Activated CD4-positive, alpha-beta T cell treated with anti-CD3 and anti-CD28 coated beads, Interleukin-2, Interleukin-6, amounts not matched to agents 100 ng/mL and 50 ng/mL, durations not matched to agents 16 hours and 8 hours (primary cell): ENCODE results near the gene VMO1.
"Not testable (repeated sequence)": the region's sequence is repeated elsewhere in the genome, so short reads cannot be mapped to it uniquely, and the experiment has no call there.

ENCODE experiments used
- DNase-seq: peaks from one replicate; pipeline ENCODE4 v3.0.0-alpha.2; 2020

VMO1 gene, protein sequence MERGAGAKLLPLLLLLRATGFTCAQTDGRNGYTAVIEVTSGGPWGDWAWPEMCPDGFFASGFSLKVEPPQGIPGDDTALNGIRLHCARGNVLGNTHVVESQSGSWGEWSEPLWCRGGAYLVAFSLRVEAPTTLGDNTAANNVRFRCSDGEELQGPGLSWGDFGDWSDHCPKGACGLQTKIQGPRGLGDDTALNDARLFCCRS

GRCh38 chr17:4786106-4786511 is at the start of gene VMO1:
TSS of gene VMO1 (minus strand) at chr17:4786364. CDS start at chr17:4786352, 12 bp downstream.
- no peak for DNase-seq

DNA sequence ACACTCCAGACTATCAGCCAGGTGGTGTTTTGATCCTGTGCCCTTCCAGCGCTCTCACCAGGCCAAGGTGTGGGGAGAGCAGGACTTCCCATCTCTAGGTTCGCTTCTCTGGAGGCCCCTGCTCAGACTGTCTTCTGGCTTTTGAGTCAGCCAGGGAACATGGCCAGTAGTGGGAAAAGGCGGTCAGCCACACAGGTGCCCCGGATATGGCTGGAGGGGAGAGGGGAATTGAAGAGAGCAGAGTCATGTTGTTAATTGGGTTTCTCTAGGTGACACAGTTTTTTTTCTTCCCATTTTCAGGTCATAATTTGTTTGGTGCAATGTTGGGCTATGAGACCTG is 48.5 kb upstream of the VMO1 start:
- DNase-seq: no peak

DNA sequence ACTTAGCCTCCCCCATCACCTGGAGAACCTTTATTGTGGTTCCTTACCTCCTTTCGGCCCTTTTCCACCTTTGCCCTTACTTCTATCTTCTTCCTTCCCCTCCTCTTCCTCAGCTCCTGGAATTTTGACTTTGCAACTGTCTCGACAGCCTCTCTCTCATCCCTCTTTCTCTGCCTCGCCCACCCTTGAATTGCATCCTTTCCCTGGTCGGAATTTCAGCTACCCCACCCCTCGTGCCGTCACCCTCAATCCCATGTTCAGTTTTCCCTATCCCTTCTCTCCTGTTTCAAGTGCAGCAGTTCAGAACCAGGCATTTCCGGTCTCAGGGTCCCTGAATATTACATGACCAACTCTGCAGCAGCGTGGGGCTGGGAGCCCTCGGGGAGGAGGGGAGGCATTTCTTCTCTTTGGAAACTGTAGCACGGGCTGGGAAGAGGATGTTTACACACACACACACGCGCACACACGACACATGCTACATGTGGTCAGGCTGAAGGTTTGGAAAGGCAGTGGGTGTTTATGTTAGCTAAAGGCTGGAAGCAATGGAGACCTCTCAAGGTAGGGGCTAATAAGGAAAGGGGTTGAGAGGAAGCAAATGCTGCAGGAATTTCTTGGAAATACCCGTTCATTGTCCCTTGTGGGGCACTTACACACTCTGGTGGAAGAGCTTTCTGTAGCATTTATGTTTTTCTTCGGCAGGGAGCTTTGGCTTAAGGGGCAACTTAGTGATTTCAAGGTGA is 47.9 kb upstream of the VMO1 start:
- peak; percentile 17 for DNase-seq

DNA sequence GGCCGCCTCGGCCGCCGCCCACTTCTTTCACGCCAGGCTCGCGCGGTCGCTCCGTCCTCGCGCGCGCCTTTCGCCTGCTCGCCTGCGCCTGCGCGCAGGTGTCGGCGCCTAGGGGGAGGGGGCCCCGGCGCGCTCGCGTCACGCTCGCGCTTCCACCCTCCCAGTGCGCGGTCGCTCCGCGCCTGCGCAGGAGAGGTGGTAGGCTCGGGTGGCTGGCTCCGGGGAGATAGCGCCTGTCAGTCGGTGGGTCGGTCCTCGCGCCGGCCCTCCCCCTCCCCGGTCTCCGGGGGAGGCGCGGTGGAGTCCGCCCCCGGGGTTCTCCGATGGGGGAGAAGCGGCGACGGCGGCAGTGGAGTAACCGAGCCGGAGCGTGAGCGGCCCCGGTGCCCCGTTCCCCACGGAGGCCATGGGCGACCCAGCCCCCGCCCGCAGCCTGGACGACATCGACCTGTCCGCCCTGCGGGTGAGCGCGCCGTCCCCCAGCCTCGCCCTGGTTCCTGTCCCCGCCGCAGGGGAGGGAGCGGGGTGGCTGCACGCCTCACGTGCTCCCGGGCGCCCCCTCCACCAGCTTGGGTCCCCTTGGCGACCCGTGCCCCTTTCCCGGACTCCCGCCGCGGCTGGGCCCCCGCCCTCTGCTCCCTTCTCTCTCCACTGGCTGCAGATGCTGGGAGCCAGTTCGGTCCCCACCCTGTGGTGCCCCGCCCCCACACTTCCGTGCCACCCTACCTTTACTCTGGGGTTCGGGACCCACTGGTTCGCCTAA is 47.2 kb upstream of the VMO1 start, which contains the start of gene MINK1:
Gene MINK1 (plus strand): TSS at position 163 of the 763 bp plus-strand sequence. CDS start 244 bp downstream, at position 407.
- peak; percentile 95 for DNase-seq

DNA sequence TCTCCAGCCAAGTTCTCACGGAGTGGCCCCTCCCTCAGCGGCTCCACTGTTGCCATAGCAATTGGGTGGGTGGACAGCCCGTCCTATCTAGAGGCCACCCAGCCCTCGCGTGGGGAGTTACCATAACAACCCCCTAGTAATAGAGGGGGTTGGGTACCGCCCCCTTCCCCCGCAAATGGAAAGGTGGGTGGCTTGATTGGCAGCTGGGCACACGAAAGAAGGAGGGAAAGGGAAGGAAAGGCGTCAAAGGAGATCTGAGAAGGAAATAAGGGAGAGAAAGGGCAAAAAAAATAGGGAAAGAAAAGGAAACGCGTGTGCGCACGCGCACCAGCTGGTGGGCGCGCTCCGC is 46.6 kb upstream of the VMO1 start:
- DNase-seq: not testable (repeated sequence)

DNA sequence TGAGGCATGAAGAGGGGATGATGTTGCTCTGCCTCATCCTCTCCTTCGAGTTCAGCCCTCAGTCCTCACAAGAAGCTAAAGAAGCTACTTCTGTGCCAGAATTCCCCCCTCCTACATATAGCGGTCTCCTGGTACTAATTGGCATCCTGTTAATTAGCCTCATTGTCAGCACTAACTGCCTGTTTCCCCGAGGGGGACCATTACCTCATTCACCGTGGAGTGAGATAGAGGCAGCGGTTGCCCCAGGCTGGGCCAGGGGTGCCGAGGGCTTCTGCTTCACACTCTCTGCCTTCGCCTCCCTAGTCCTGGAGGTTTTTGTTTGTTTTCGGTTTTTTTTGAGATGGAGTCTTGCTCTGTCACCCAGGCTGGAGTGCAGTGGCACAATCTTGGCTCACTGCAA is 41.2 kb upstream of the VMO1 start:
- no peak for DNase-seq

DNA sequence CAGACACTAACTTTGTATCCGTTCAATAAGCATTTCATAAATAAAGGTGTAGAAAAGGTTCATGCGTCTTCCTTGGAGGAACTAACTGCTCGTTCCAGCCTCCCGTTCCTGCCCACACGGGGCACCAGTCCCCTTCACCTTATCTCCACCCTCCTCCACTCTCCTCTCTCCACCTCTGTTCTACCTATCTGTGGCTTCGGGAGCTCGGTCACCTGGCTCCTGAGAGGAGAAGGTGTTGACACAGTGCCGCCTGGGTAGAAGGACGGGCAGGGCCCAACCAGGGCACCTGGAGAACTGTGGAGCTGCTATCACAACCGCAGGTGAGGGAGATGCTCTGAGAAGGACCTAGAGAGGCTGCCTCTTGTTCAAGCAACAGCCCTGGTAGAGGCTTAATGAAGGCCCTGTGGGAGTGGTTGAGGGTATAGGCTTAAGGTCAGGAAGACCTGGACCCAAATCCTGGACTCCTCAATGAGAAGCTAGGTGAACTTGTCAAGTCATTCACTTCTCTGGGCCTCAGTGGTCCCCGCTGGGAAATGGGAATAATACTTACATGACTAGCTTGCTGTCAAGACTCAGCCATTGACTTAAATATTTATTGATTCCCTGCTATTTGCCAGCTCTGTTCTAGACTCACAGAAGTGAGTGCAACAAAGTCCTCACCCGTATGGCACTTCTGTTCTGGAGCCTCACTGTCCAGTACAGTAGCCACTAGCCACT is 37.4 kb upstream of the VMO1 start:
- no peak for DNase-seq

GRCh38 chr17:4822835-4823234 is 36.7 kb upstream of the VMO1 start:
- DNase-seq: no peak

DNA sequence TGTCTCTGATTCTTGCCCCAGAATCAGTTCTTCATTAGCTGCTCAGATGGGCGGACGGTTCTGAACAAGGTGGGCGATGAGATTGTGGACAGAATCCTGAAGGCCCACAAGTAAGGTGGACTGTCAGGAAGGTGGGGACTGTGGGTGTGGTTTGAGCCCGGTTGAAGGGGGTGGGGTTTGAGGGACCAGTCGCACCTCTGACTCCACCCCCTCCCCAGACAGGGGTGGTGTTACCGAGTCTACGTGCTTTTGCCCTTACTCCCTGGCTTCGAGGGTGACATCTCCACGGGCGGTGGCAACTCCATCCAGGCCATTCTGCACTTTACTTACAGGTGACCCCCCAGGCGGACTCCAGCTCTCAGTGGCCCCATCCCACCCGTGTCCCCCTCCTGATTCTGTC is 32.1 kb upstream of the VMO1 start:
- DNase-seq: no peak

DNA sequence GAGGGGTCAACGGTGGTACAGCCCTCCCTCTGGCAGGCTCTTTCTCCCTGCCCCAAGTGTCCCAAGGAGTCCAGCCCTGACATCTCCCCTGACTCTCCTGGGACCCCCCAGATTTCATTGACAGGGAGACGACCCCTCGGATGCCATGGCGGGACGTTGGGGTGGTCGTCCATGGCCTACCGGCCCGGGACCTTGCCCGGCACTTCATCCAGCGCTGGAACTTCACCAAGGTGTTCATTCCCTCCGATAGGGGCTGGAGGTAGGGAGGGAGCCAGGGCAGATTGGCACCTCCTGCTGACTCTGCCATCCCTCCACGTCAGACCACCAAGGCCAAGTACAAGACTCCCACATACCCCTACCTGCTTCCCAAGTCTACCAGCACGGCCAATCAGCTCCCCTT is 30.7 kb upstream of the VMO1 start:
- no peak for DNase-seq

GRCh38 chr17:4815043-4815675 is 29.0 kb upstream of the VMO1 start:
- no peak for DNase-seq

DNA sequence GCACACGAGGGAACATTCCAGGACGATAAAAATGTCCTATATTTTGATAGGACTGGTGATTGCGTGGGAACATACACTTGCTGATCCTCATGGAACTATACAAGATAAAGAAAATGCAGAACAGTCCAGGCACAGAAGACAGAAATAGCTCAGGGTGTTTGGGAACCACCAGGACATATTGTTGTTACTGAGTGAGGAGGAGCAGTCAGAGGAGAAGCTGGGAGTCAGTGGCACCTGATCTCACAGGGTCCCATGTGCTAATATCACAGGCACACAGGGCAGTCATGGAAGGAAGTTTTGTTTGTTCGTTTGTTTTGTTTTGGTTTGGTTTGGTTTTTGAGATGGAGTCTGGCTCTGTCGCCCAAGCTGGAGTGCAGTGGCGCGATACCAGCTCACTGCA is 26.5 kb upstream of the VMO1 start:
- DNase-seq: no peak

- DNase-seq: no peak
Observed at GRCh38 chr17:4811471-4811870, 25.3 kb upstream of the VMO1 start.

GRCh38 chr17:4810696-4811290 is 24.6 kb upstream of the VMO1 start:
- DNase-seq: no peak

- no peak for DNase-seq
Observed at GRCh38 chr17:4808378-4808767, 22.2 kb upstream of the VMO1 start.

DNA sequence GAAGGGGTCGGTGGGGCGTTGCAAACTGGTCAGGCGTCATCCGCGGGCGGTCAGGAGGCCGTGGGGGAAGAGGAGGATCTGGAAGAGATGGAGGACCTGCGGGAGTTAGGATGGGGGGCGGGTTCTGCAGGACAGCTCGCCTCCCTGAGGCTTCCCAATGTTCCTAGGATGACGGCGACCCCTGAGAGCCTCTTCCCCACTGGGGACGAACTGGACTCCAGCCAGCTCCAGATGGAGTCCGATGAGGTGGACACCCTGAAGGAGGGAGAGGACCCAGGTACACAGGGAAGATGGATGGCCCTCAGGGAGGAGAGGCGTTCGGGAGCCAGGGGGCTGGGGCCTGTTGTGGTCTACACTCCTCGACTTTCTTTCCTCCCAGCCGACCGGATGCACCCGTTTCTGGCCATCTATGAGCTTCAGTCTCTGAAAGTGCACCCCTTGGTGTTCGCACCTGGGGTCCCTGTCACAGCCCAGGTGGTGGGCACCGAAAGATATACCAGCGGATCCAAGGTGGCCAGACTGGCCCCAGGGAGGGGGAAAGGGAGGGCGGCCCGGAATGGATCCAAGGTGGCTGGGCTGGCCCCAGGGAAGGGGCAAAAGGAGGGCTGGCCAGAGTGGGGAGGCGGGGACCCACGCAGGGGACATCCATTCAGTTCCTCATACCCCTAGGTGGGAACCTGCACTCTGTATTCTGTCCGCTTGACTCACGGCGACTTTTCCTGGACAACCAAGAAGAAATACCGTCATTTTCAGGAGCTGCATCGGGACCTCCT is 21.6 kb upstream of the VMO1 start:
- DNase-seq: no peak

DNA sequence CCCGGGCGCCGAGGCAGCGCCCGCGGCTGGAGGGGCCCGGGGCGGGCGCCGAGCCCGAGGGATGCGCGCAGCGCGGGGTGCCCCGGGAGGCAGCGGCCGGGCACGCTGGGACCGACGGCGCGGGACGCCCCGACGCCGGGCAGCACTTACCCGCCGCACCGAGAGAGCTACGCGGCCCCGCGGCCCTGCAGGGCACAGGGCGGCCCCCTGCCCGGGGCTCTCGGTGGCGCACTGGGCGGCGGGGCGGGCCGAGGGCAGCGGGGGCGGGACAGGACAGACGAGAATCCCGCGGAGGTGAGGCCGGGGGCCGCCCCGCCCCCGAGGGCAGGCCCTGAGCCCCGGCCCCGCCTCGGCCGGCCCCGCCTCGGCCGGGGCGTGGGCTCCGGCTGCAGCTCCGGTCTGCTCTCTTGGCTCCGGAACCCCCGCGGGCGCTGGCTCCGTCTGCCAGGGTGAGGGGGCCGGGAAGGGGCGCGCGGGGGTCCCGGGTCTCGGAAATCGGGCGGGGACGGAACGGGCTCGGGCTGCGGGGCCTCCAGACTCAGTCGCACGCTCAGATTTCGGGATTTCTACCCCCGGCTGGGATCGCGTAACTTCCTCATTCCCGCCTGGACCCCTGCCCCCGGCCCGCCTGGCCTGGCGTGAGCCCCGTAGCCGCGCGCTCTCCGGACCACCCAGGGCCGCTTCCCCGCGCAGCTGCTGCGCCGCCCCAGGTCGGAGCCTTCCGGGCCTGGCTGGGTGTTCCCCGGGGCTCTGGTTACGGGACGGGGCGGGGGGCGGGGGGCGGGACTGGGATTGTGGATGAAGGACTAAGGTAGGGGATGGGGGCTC is 20.8 kb upstream of the VMO1 start, which contains the start of gene PLD2:
Gene PLD2 (plus strand): TSS at position 376 of the 828 bp plus-strand sequence. CDS start 621 bp downstream, outside the sequence.
- DNase-seq: peak; percentile 92

GRCh38 chr17:4806456-4806776 is 20.3 kb upstream of the VMO1 start:
- DNase-seq: no peak

DNA sequence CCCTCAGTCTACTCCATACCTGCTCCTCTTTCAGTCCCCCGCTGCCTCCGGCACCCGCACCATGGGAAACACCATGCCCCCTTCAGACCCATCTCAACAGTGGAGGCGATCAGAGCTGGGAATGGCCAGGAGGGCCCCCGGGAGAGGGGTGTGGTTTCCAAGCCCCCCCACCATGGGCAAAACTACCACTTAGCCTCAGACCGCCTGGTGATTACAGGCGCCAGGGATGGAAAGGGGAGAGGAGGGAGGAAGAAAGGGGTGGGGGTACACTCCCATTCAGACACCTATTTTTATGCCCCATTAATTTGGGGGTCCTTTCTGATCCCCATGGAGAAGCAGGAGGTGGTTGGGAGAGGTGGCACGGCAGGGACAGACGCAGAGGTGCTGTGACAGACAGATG is 16.1 kb upstream of the VMO1 start, which contains the start of gene C17orf114:
Gene C17orf114 (minus strand): TSS at position 101 of the 400 bp plus-strand sequence.
- no peak for DNase-seq

- no peak for DNase-seq
Observed at GRCh38 chr17:4800462-4801196, 14.5 kb upstream of the VMO1 start.
